GM18498 (cell line): ENCODE results near the gene ANKRD27.

Experiments
- ATAC-seq: cut with Tn5 transposase; IDR thresholded peaks from one replicate; pipeline ENCODE4 v1.9.1; 2021; ENCODE audit warnings: mild to moderate bottlenecking, moderate library complexity; ENCODE audit not compliant: unreplicated experiment

Gene ANKRD27

GRCh38 chr19:32691291-32691951 is 16.4 kb upstream of the ANKRD27 start, which contains the start of gene NUDT19:
Gene NUDT19 (plus strand): TSS chr19:32691821. CDS start chr19:32691961, 140 bp downstream.
- ATAC-seq, result peak; percentile 92

GRCh38 chr19:32688311-32688710 is 13.3 kb upstream of the ANKRD27 start:
- ATAC-seq, result no peak

GRCh38 chr19:32687681-32688080 is 12.7 kb upstream of the ANKRD27 start:
- no peak for ATAC-seq

GRCh38 chr19:32686847-32687475 is 12.0 kb upstream of the ANKRD27 start:
- no peak for ATAC-seq

- no peak for ATAC-seq
These were observed 7.3 kb upstream of the ANKRD27 start for GRCh38 chr19:32682317-32682716.

GRCh38 chr19:32680986-32681385 is 6.0 kb upstream of the ANKRD27 start:
- ATAC-seq, result no peak

GRCh38 chr19:32677657-32678056 is 2.7 kb upstream of the ANKRD27 start:
- ATAC-seq, result no peak

GRCh38 chr19:32676895-32677359 is 1.9 kb upstream of the ANKRD27 start:
- no peak for ATAC-seq

GRCh38 chr19:32676186-32676894 is 1.4 kb upstream of the ANKRD27 start:
- no peak for ATAC-seq

GRCh38 chr19:32675720-32676185 is 773 bp upstream of the ANKRD27 start, which contains the start of gene RGS9BP:
Gene RGS9BP (plus strand): TSS chr19:32675848. CDS start chr19:32676264, 416 bp downstream.
- ATAC-seq, result peak; percentile 31

- ATAC-seq, result no peak
These were observed 638 bp downstream of the ANKRD27 start for GRCh38 chr19:32674153-32674930.

GRCh38 chr19:32673573-32673972 is 1.4 kb downstream of the ANKRD27 start:
- ATAC-seq, result no peak

- ATAC-seq, result no peak
These were observed 2.1 kb downstream of the ANKRD27 start for GRCh38 chr19:32672841-32673240.

GRCh38 chr19:32671883-32672593 is 2.9 kb downstream of the ANKRD27 start:
- ATAC-seq, result no peak

- no peak for ATAC-seq
These were observed 5.7 kb downstream of the ANKRD27 start for GRCh38 chr19:32669310-32669709.

- no peak for ATAC-seq
These were observed 8.9 kb downstream of the ANKRD27 start for GRCh38 chr19:32666084-32666483.

- no peak for ATAC-seq
These were observed 12.8 kb downstream of the ANKRD27 start for GRCh38 chr19:32662186-32662585.

- ATAC-seq, result no peak
These were observed 13.7 kb downstream of the ANKRD27 start for GRCh38 chr19:32661318-32661717.

GRCh38 chr19:32658527-32658926 is 16.5 kb downstream of the ANKRD27 start:
- ATAC-seq, result no peak

GRCh38 chr19:32658075-32658474 is 16.9 kb downstream of the ANKRD27 start:
- ATAC-seq, result no peak
